ENCODE results near the gene RPS18. TPM values are rescaled to one million over a fixed set of nuclear protein-coding genes. Genes with fewer than 3 reads are reported as not detected.
"Not testable (repeated sequence)": the region's sequence is repeated elsewhere in the genome, so short reads cannot be mapped to it uniquely, and the experiment has no call there.

The RPS18 gene
- total RNA-seq, 2 donors from 2014 or later = 2,541 to 3,009 TPM

- no peak for DNase-seq
- no peak for TF ChIP-seq CTCF (conservative IDR thresholded peaks at IDR 0.05)
- H3K36me3 ChIP-seq (ENCODE audit: control insufficient read depth, insufficient read depth, low read length) = peaks cover 41% of the 10 kb centered on the region
- no peaks in the 10 kb centered on the region for H3K27me3 Mint-ChIP-seq (ENCODE audit: insufficient read depth)
- no peak overlapping the region for H3K27ac Mint-ChIP-seq
- peaks cover 7% of the 10 kb centered on the region for H3K4me1 Mint-ChIP-seq
- peaks cover 17% of the 10 kb centered on the region for H3K9me3 ChIP-seq (ENCODE audit: control insufficient read depth, low read length)
- WGBS, 2 experiments (ENCODE audit: insufficient coverage in 1 of 2, insufficient read length in 1 of 2) = 72 to 96% methylated on average over 2 to 4 of the region's 4 CpGs
- H3K4me3 ChIP-seq (ENCODE audit: low read length) = no peak overlapping the region
- H3K4me3 Mint-ChIP-seq = no peak overlapping the region
- H3K36me3 Mint-ChIP-seq (ENCODE audit: low read depth) = peaks cover 45% of the 10 kb centered on the region
- H3K9me3 Mint-ChIP-seq = peaks cover 16% of the 10 kb centered on the region
- no peaks in the 10 kb centered on the region for H3K27me3 ChIP-seq (ENCODE audit: control insufficient read depth, insufficient read depth, low read length, poor library complexity, severe bottlenecking)
- H3K4me1 ChIP-seq (ENCODE audit: control insufficient read depth, insufficient read depth, low read length) = no peaks in the 10 kb centered on the region
- no peak overlapping the region for H3K27ac ChIP-seq (ENCODE audit: low read depth, low read length)
- H3K9ac ChIP-seq (ENCODE audit: extremely low read depth, low read length, poor library complexity, severe bottlenecking) = no peak overlapping the region
Measured at GRCh38 chr6:33254591-33254990, 17.3 kb upstream of the RPS18 start.

- no peak overlapping the region for H3K4me3 Mint-ChIP-seq
- Histone ChIP-seq H3K27ac (ENCODE audit: low read depth, low read length) (no peak overlapping the region), H3K4me1 (ENCODE audit: control insufficient read depth, insufficient read depth, low read length) (no peaks in the 10 kb centered on the region), H3K4me3 (ENCODE audit: low read length) (no peak overlapping the region), H3K27me3 (ENCODE audit: control insufficient read depth, insufficient read depth, low read length, poor library complexity, severe bottlenecking) (no peaks in the 10 kb centered on the region), H3K36me3 (ENCODE audit: control insufficient read depth, insufficient read depth, low read length) (peaks cover 61% of the 10 kb centered on the region), H3K9ac (ENCODE audit: extremely low read depth, low read length, poor library complexity, severe bottlenecking) (no peak overlapping the region), H3K9me3 (ENCODE audit: control insufficient read depth, low read length) (peaks cover 19% of the 10 kb centered on the region)
- H3K36me3 Mint-ChIP-seq (ENCODE audit: low read depth) = peaks cover 59% of the 10 kb centered on the region
- H3K27ac Mint-ChIP-seq = no peak overlapping the region
- no peaks in the 10 kb centered on the region for H3K27me3 Mint-ChIP-seq (ENCODE audit: insufficient read depth)
- no peak for TF ChIP-seq CTCF (conservative IDR thresholded peaks at IDR 0.05)
- no peaks in the 10 kb centered on the region for H3K4me1 Mint-ChIP-seq
- WGBS, 2 experiments (ENCODE audit: insufficient coverage in 1 of 2, insufficient read length in 1 of 2) = 94% methylated on average over 4 to 5 of the region's 5 CpGs
- DNase-seq = no peak
- H3K9me3 Mint-ChIP-seq = peaks cover 16% of the 10 kb centered on the region
Measured at GRCh38 chr6:33259032-33259431, 12.8 kb upstream of the RPS18 start.

GRCh38 chr6:33262490-33262889 lies 9.4 kb upstream of the RPS18 start:
- not testable (repeated sequence) for H3K27me3 Mint-ChIP-seq (ENCODE audit: insufficient read depth); H3K4me3 ChIP-seq (ENCODE audit: low read length); H3K4me1 Mint-ChIP-seq; H3K9ac ChIP-seq (ENCODE audit: extremely low read depth, low read length, poor library complexity, severe bottlenecking); H3K4me3 Mint-ChIP-seq; H3K4me1 ChIP-seq (ENCODE audit: control insufficient read depth, insufficient read depth, low read length); H3K27ac Mint-ChIP-seq; H3K27me3 ChIP-seq (ENCODE audit: control insufficient read depth, insufficient read depth, low read length, poor library complexity, severe bottlenecking); DNase-seq; H3K27ac ChIP-seq (ENCODE audit: low read depth, low read length)
- Histone ChIP-seq H3K36me3 (ENCODE audit: control insufficient read depth, insufficient read depth, low read length) (peaks cover 88% of the 10 kb centered on the region), H3K9me3 (ENCODE audit: control insufficient read depth, low read length) (peaks cover 19% of the 10 kb centered on the region)
- 79 to 86% methylated on average over 3 of the region's 3 CpGs for WGBS, 2 experiments (ENCODE audit: insufficient coverage in 1 of 2, insufficient read length in 1 of 2)
- Mint-ChIP-seq H3K9me3 (peaks cover 12% of the 10 kb centered on the region), H3K36me3 (ENCODE audit: low read depth) (peaks cover 75% of the 10 kb centered on the region)

- DNase-seq = no peak
- peaks cover 91% of the 10 kb centered on the region for H3K36me3 ChIP-seq (ENCODE audit: control insufficient read depth, insufficient read depth, low read length)
- no peaks in the 10 kb centered on the region for H3K27me3 Mint-ChIP-seq (ENCODE audit: insufficient read depth)
- no peak overlapping the region for H3K27ac ChIP-seq (ENCODE audit: low read depth, low read length)
- H3K4me3 ChIP-seq (ENCODE audit: low read length) = no peak overlapping the region
- no peak overlapping the region for H3K9ac ChIP-seq (ENCODE audit: extremely low read depth, low read length, poor library complexity, severe bottlenecking)
- 97 to 100% methylated on average over 2 to 7 of the region's 7 CpGs for WGBS, 2 experiments (ENCODE audit: insufficient coverage in 1 of 2, insufficient read length in 1 of 2)
- H3K4me1 ChIP-seq (ENCODE audit: control insufficient read depth, insufficient read depth, low read length) = peaks cover 3% of the 10 kb centered on the region
- TF ChIP-seq CTCF (conservative IDR thresholded peaks at IDR 0.05) = no peak
- peaks cover 8% of the 10 kb centered on the region for H3K9me3 ChIP-seq (ENCODE audit: control insufficient read depth, low read length)
- H3K27me3 ChIP-seq (ENCODE audit: control insufficient read depth, insufficient read depth, low read length, poor library complexity, severe bottlenecking) = no peaks in the 10 kb centered on the region
- H3K4me1 Mint-ChIP-seq = no peaks in the 10 kb centered on the region
- H3K36me3 Mint-ChIP-seq (ENCODE audit: low read depth) = peaks cover 78% of the 10 kb centered on the region
- H3K9me3 Mint-ChIP-seq = peaks cover 4% of the 10 kb centered on the region
- H3K27ac Mint-ChIP-seq = no peak overlapping the region
- H3K4me3 Mint-ChIP-seq = no peak overlapping the region
Measured at GRCh38 chr6:33264015-33264414, 7.9 kb upstream of the RPS18 start.
